ENCODE measurements around the gene SPSB2.

The SPSB2 gene

GRCh38 chr12:6836851-6837250 lies 36.3 kb downstream of the SPSB2 start:
- TF ChIP-seq, protein P1, sequence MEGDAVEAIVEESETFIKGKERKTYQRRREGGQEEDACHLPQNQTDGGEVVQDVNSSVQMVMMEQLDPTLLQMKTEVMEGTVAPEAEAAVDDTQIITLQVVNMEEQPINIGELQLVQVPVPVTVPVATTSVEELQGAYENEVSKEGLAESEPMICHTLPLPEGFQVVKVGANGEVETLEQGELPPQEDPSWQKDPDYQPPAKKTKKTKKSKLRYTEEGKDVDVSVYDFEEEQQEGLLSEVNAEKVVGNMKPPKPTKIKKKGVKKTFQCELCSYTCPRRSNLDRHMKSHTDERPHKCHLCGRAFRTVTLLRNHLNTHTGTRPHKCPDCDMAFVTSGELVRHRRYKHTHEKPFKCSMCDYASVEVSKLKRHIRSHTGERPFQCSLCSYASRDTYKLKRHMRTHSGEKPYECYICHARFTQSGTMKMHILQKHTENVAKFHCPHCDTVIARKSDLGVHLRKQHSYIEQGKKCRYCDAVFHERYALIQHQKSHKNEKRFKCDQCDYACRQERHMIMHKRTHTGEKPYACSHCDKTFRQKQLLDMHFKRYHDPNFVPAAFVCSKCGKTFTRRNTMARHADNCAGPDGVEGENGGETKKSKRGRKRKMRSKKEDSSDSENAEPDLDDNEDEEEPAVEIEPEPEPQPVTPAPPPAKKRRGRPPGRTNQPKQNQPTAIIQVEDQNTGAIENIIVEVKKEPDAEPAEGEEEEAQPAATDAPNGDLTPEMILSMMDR (conservative IDR thresholded peaks at IDR 0.05; ENCODE audit: low read length): no peak
- TF ChIP-seq EZH2phosphoT487 (IDR thresholded peaks at IDR 0.05; ENCODE audit: borderline replicate concordance): no peak
- H3K9me3 ChIP-seq (ENCODE audit: insufficient read depth, low read depth, low read length): no peaks in the 10 kb centered on the region
- no peak overlapping the region for H2AFZ ChIP-seq (ENCODE audit: low read length)
- no peaks in the 10 kb centered on the region for H3F3A ChIP-seq (ENCODE audit: low read depth)
- no peaks in the 10 kb centered on the region for H3K27me3 ChIP-seq (ENCODE audit: insufficient read depth, low read length, poor library complexity, severe bottlenecking)
- H3K36me3 ChIP-seq (ENCODE audit: insufficient read depth, low read length): peaks cover 11% of the 10 kb centered on the region; the same call in 1 of the 2 replicates
- no peaks in the 10 kb centered on the region for H3K4me1 ChIP-seq (ENCODE audit: insufficient read depth, low read length, poor library complexity, severe bottlenecking)
- H3K4me2 ChIP-seq (ENCODE audit: low read depth, low read length, poor library complexity, severe bottlenecking): no peak overlapping the region
- no peak overlapping the region for H3K9ac ChIP-seq (ENCODE audit: low read depth, low read length, poor library complexity, severe bottlenecking)
- H3K4me3 ChIP-seq (ENCODE audit: low read length, poor library complexity, severe bottlenecking): no peak overlapping the region
- H3K79me2 ChIP-seq (ENCODE audit: insufficient read depth, low read length): no peaks in the 10 kb centered on the region
- no peaks in the 10 kb centered on the region for H3K9me2 ChIP-seq (replicated peaks; ENCODE audit: low read depth, low read length)
- no peaks in the 10 kb centered on the region for H4K20me1 ChIP-seq (ENCODE audit: insufficient read depth, low read length, poor library complexity, severe bottlenecking)

- TF ChIP-seq, protein P1 (conservative IDR thresholded peaks at IDR 0.05; ENCODE audit: low read length): no peak
- no peak for TF ChIP-seq EZH2phosphoT487 (IDR thresholded peaks at IDR 0.05; ENCODE audit: borderline replicate concordance)
- H3K36me3 ChIP-seq (ENCODE audit: insufficient read depth, low read length): peaks cover 11% of the 10 kb centered on the region; the same call in 1 of the 2 replicates
These were observed 38.2 kb downstream of the SPSB2 start for GRCh38 chr12:6834873-6835272.

DNA sequence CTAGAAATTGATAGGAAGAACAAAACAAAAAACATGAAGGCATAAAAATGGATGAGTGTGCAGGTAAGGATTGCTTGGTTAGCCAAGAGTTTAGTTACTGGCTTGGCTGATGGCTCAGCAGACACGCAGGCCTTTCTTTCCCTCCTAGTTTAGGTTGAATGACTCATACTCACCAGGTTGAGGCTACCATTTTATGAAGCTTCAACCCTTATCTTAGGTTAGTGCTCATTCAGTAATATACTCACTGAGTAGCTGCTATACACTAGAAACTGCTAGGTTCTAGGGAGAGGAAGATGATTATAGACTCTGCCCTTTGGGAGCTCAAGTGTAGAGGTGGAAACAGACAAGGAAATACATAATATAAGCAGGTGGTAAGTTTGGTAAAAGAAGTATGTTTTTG lies 38.8 kb downstream of the SPSB2 start:
- Histone ChIP-seq H3K9me3 (ENCODE audit: insufficient read depth, low read depth, low read length) (no peaks in the 10 kb centered on the region), H3K4me3 (ENCODE audit: low read length, poor library complexity, severe bottlenecking) (no peak overlapping the region), H3K27me3 (ENCODE audit: insufficient read depth, low read length, poor library complexity, severe bottlenecking) (no peaks in the 10 kb centered on the region), H3K79me2 (ENCODE audit: insufficient read depth, low read length) (peaks cover 13% of the 10 kb centered on the region; the same call in 1 of the 2 replicates), H3K9me2 (replicated peaks; ENCODE audit: low read depth, low read length) (no peaks in the 10 kb centered on the region), H3K9ac (ENCODE audit: low read depth, low read length, poor library complexity, severe bottlenecking) (no peak overlapping the region), H3F3A (ENCODE audit: low read depth) (no peaks in the 10 kb centered on the region), H3K4me2 (ENCODE audit: low read depth, low read length, poor library complexity, severe bottlenecking) (no peak overlapping the region), H4K20me1 (ENCODE audit: insufficient read depth, low read length, poor library complexity, severe bottlenecking) (no peaks in the 10 kb centered on the region), H3K36me3 (ENCODE audit: insufficient read depth, low read length) (peaks cover 11% of the 10 kb centered on the region; the same call in 1 of the 2 replicates), H2AFZ (ENCODE audit: low read length) (no peak overlapping the region), H3K4me1 (ENCODE audit: insufficient read depth, low read length, poor library complexity, severe bottlenecking) (peaks cover 13% of the 10 kb centered on the region)
- TF ChIP-seq, protein P1 (conservative IDR thresholded peaks at IDR 0.05; ENCODE audit: low read length): no peak
- no peak for TF ChIP-seq EZH2phosphoT487 (IDR thresholded peaks at IDR 0.05; ENCODE audit: borderline replicate concordance)

More at GRCh38 chr12:6834873-6835272, 38.2 kb downstream of the SPSB2 start:
- Histone ChIP-seq H3K9me2 (replicated peaks; ENCODE audit: low read depth, low read length) (no peaks in the 10 kb centered on the region), H2AFZ (ENCODE audit: low read length) (no peak overlapping the region), H3K4me3 (ENCODE audit: low read length, poor library complexity, severe bottlenecking) (no peak overlapping the region), H3F3A (ENCODE audit: low read depth) (no peaks in the 10 kb centered on the region), H3K4me1 (ENCODE audit: insufficient read depth, low read length, poor library complexity, severe bottlenecking) (peaks cover 8% of the 10 kb centered on the region), H3K9ac (ENCODE audit: low read depth, low read length, poor library complexity, severe bottlenecking) (no peak overlapping the region), H3K4me2 (ENCODE audit: low read depth, low read length, poor library complexity, severe bottlenecking) (no peak overlapping the region), H3K9me3 (ENCODE audit: insufficient read depth, low read depth, low read length) (no peaks in the 10 kb centered on the region), H3K27me3 (ENCODE audit: insufficient read depth, low read length, poor library complexity, severe bottlenecking) (no peaks in the 10 kb centered on the region), H4K20me1 (ENCODE audit: insufficient read depth, low read length, poor library complexity, severe bottlenecking) (no peaks in the 10 kb centered on the region), H3K79me2 (ENCODE audit: insufficient read depth, low read length) (peaks cover 7% of the 10 kb centered on the region; the same call in 1 of the 2 replicates)
